Measurements from ENCODE around the gene SLC39A11.
A peak's percentile ranks its signal among the peaks of the same experiment; 100 is the strongest.
"Not testable (repeated sequence)": the region's sequence is repeated elsewhere in the genome, so short reads cannot be mapped to it uniquely, and the experiment has no call there.

SLC39A11 gene

GRCh38 chr17:72999474-72999873 is 93.0 kb downstream of the SLC39A11 start:
- not testable (repeated sequence) for DNase-seq

DNA sequence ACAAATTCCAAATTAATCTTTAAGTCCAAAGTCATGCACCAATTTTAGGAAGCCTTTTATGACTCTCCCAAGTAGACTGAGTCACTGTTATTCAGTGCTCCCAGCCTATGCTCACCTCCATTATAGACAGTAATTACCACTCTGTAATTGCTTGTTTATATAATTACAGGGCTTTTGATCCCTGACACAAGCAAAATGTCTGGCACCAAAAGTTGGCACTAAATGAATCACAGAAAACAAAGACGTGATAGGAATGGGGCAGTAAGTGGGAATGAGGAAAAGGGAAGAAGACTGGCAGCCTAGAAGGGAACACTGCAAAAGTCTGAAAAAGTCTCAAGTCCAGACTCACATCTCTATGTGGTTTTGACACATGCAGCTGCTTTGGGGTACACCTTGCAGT is 94.1 kb downstream of the SLC39A11 start:
- DNase-seq, result no peak

DNA sequence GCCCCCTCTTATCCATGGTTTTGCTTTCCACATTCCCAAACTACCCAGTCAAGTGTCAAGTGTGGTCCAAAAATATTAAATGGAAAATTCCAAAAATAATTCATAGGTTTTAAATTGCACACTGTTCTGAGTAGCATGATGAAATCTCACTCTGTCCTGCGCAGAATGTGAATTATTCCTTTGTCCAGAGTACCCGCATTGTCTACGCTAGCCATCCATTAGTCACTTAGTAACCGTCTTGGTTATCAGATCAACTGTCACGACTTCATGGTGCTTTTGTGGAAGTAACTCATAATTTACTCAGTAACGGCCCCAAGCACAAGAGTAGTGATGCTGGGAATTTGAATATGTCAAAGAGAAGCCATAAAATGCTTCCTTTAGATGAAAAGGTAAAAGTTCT is 94.9 kb downstream of the SLC39A11 start:
- no peak for DNase-seq

- no peak for DNase-seq
Measured at GRCh38 chr17:72996791-72997190, 95.7 kb downstream of the SLC39A11 start.

- DNase-seq, result no peak
Measured at GRCh38 chr17:72995008-72995656, 97.4 kb downstream of the SLC39A11 start.

- not testable (repeated sequence) for DNase-seq
Measured at GRCh38 chr17:72992783-72993467, 99.6 kb downstream of the SLC39A11 start.

- DNase-seq, result no peak
Measured at GRCh38 chr17:72991651-72992050, 100.8 kb downstream of the SLC39A11 start.

DNA sequence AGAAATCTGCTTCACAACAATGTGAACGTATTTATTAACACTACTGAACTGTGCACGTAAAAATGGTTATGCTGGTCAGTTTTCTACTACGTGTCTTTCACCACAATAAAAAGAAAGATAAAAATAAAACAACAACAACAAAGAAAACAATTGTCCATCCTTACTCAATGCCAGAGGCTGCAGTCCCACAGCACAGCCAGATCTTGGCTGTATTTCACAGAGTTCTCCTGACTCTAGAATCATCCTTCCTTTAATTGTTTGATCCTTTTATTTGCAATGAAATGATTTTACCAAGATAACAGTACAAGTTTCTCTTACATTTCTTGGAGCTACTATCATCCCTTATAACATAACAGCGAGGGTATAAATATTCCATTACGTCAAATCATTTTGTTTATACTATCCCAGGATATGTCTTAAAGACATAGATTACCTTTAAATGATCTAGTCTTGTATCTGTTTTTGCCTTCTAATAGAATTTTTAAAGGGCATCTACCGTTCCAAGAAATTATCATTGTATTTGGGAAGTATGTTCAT is 103.3 kb downstream of the SLC39A11 start:
- no peak for DNase-seq

- DNase-seq, result no peak
Measured at GRCh38 chr17:72988451-72988850, 104.0 kb downstream of the SLC39A11 start.

GRCh38 chr17:72987166-72987565 is 105.3 kb downstream of the SLC39A11 start:
- no peak for DNase-seq

- no peak for DNase-seq
Measured at GRCh38 chr17:72985882-72986720, 106.4 kb downstream of the SLC39A11 start.

- no peak for DNase-seq
Measured at GRCh38 chr17:72984926-72985325, 107.6 kb downstream of the SLC39A11 start.

DNA sequence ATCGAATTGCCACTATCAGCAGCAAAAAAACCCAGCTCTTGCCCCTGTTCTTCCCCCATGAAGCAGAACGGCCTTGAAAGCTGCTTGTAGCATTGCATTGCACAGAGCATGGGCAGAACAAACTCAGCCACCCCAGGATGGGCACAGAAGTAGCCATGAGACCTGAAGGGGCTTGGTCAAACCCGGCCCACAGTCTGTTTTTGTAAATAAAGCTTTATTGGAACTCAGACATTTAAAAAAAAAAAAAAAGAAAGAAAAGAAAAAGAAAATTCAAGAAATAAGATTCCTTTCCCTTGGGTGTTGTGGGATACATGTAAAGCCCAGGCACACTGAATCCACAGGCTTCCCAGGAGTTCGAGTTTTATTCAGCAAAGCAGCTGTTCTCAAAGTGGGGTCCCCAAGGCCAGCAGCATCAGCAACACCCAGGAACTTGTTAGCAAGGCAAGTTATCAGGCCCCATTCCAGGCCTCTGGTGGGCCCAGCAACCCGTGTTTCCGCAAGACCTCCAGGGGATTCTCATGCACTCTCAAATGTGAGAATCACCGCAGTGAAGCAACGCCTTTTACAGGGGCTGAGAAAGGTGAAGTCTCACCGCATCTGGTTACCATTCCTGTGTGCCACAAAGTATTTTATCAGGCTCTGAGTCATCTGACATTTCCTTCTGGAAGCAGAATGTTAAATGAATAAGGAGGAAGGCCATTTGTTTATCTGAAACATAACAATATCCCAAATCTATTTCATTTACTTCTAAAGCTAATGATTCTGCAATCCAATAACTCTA is 108.2 kb downstream of the SLC39A11 start:
- DNase-seq, result no peak

GRCh38 chr17:72982680-72983079 is 109.8 kb downstream of the SLC39A11 start:
- DNase-seq, result peak; percentile 17

DNA sequence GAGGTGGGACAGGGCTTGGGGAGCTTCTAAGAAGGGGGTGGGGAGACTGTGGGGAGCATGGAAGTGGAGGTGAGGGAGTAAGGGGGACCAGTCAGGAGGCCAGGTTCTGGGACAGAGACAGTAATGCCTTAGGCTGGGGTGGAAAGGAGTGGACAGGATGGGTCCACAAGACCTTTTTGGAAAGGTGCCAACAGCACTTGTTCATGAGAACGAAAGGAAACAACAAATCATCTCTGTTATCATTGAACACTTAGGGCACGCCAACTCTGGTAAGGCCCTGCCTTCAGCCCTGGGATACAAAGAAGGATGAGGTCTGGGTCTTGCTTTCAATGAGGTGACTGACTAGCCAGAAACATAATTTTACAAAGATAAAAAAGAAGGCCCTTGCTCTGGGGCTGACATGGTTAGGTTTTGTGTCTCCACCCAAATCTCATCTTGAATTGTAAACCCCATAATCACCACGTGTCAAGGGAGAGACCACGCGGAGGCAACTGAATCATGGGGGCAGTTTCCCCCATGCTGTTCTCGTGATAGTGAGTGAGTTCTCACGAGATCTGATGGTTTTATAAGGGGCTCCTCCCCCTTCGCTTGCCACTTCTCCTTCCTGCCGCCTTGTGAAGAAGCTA is 113.8 kb downstream of the SLC39A11 start:
- DNase-seq, result no peak

DNA sequence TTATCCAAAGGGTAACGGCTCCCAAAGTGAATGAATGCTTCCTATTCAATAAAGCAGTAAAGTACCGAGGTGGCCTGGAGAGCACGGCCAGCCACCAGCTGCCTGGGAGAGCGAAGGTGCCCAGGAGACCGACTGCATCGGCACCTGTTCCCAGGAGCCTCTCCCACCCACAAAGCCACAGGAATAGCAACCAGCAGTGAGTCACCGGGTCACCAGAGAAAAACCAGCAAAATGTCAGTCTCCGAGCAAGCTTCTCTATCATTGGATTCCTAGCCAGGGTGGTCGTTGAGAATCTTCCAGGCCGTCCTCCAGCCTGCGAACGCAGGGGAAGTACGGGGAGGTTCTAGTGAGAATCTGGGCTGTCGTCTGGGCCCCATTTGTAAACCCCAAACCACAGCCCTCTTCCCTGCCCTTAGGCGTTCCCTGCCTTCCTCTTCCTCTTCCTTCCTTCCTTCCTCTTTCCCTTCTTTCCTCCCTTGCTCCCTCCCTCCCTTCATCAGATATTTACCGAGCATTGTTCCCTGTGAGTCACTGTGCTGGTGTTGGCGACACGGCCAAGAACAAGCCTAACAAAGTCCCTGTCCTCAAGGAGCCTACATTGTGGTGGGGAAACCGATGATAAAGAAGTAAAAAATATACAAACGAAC is 114.6 kb downstream of the SLC39A11 start:
- DNase-seq, result no peak

GRCh38 chr17:72976971-72977770 is 115.3 kb downstream of the SLC39A11 start:
- no peak for DNase-seq

GRCh38 chr17:72975509-72975908 is 117.0 kb downstream of the SLC39A11 start:
- DNase-seq, result no peak

- no peak for DNase-seq
Measured at GRCh38 chr17:72974605-72975232, 117.8 kb downstream of the SLC39A11 start.

GRCh38 chr17:72972263-72972951 is 120.1 kb downstream of the SLC39A11 start:
- DNase-seq, result no peak

Measured in NCI-H2227 treated with DMSO at 0.1 percent for 48 hours (cell line).